Mesothelial cell of epicardium (in vitro differentiated cells): ENCODE measurements around the gene CPED1. TPM values are rescaled to one million over a fixed set of nuclear protein-coding genes. Genes with fewer than 3 reads are reported as not detected.
"Not testable (repeated sequence)": the region's sequence is repeated elsewhere in the genome, so short reads cannot be mapped to it uniquely, and the experiment has no call there.

ENCODE experiments used
- DNase-seq, 2 experiments: peaks; one replicate each; pipeline ENCODE4 v3.0.0; 2021; ENCODE audit warnings: low spot score in 2 of 2; ENCODE audit not compliant: unreplicated experiment in 2 of 2
- H3K27ac Mint-ChIP-seq: 2 replicates; pipeline ENCODE4 v1.8.0; 2021; ENCODE audit warnings: mixed read lengths
- H3K27me3 Mint-ChIP-seq: 2 replicates; pipeline ENCODE4 v1.8.0; 2021; ENCODE audit warnings: low read depth, mixed read lengths
- H3K36me3 Mint-ChIP-seq: 2 replicates; pipeline ENCODE4 v1.8.0; 2021; ENCODE audit warnings: mixed read lengths
- H3K4me1 Mint-ChIP-seq: 2 replicates; pipeline ENCODE4 v1.8.0; 2021; ENCODE audit warnings: mixed read lengths
- H3K4me3 Mint-ChIP-seq: 2 replicates; pipeline ENCODE4 v1.8.0; 2021; ENCODE audit warnings: mild to moderate bottlenecking, moderate library complexity, mixed read lengths
- H3K9me3 Mint-ChIP-seq: 2 replicates; pipeline ENCODE4 v1.8.0; 2021; ENCODE audit warnings: mixed read lengths
- CTCF ChIP-seq: fragments of 200-600 bp; sonication (generic); IDR thresholded peaks from one replicate; pipeline ENCODE4 v1.5.0; 2021; ENCODE audit warnings: antibody characterized with exemption; ENCODE audit not compliant: unreplicated experiment
- total RNA-seq: library from RNA; stranded (reverse); gene quantifications from 3 replicates; pipeline ENCODE4 v1.2.1, GENCODE V29; 2021

Gene CPED1
- total RNA-seq, 1 donor from 2014 or later, result 25.6 TPM

GRCh38 chr7:121228779-121229178 is 240.3 kb downstream of the CPED1 start:
- no peak for DNase-seq
- H3K4me1 Mint-ChIP-seq, result no peaks in the 10 kb centered on the region
- H3K27ac Mint-ChIP-seq, result no peak overlapping the region
- peaks cover 11% of the 10 kb centered on the region for H3K9me3 Mint-ChIP-seq
- peaks cover 12% of the 10 kb centered on the region for H3K27me3 Mint-ChIP-seq
- TF ChIP-seq CTCF, result no peak
- peaks cover 2% of the 10 kb centered on the region for H3K36me3 Mint-ChIP-seq
- H3K4me3 Mint-ChIP-seq, result no peak overlapping the region

GRCh38 chr7:121235201-121235600 is 246.7 kb downstream of the CPED1 start:
- no peak overlapping the region for H3K4me3 Mint-ChIP-seq
- no peak for TF ChIP-seq CTCF
- H3K27ac Mint-ChIP-seq, result no peak overlapping the region
- no peaks in the 10 kb centered on the region for H3K4me1 Mint-ChIP-seq
- no peaks in the 10 kb centered on the region for H3K36me3 Mint-ChIP-seq
- DNase-seq, result no peak
- peaks cover 3% of the 10 kb centered on the region for H3K9me3 Mint-ChIP-seq
- peaks cover 9% of the 10 kb centered on the region for H3K27me3 Mint-ChIP-seq

GRCh38 chr7:121237601-121238000 is 249.1 kb downstream of the CPED1 start:
- H3K27me3 Mint-ChIP-seq, result peaks cover under 1% of the 10 kb centered on the region
- no peaks in the 10 kb centered on the region for H3K4me1 Mint-ChIP-seq
- H3K27ac Mint-ChIP-seq, result no peak overlapping the region
- TF ChIP-seq CTCF, result no peak
- no peak for DNase-seq
- no peaks in the 10 kb centered on the region for H3K36me3 Mint-ChIP-seq
- no peak overlapping the region for H3K4me3 Mint-ChIP-seq
- no peaks in the 10 kb centered on the region for H3K9me3 Mint-ChIP-seq

- Mint-ChIP-seq H3K36me3 (peaks cover 17% of the 10 kb centered on the region), H3K27ac (no peak overlapping the region), H3K27me3 (no peaks in the 10 kb centered on the region), H3K4me3 (no peak overlapping the region), H3K9me3 (peaks cover 20% of the 10 kb centered on the region), H3K4me1 (no peaks in the 10 kb centered on the region)
- DNase-seq, result no peak
- no peak for TF ChIP-seq CTCF
Observed at GRCh38 chr7:121244120-121244870, 255.8 kb downstream of the CPED1 start.

GRCh38 chr7:121251367-121251766 is 262.9 kb downstream of the CPED1 start:
- Mint-ChIP-seq H3K9me3 (peaks cover 36% of the 10 kb centered on the region), H3K36me3 (peaks cover 27% of the 10 kb centered on the region)
- not testable (repeated sequence) for H3K4me1 Mint-ChIP-seq, H3K27me3 Mint-ChIP-seq, H3K27ac Mint-ChIP-seq, H3K4me3 Mint-ChIP-seq, DNase-seq

- H3K4me3 Mint-ChIP-seq, H3K4me1 Mint-ChIP-seq, H3K27ac Mint-ChIP-seq, H3K27me3 Mint-ChIP-seq, DNase-seq: not testable (repeated sequence)
- Mint-ChIP-seq H3K9me3 (peaks cover 33% of the 10 kb centered on the region), H3K36me3 (peaks cover 19% of the 10 kb centered on the region)
Observed at GRCh38 chr7:121252523-121253235, 264.2 kb downstream of the CPED1 start.
